IPS-15b (cell line): ENCODE measurements around the gene ACOT7.
A peak's percentile ranks its signal among the peaks of the same experiment; 100 is the strongest.

ENCODE experiments used
- H3K27me3 ChIP-seq: one replicate; pipeline ENCODE4 v1.6.1; 2013; ENCODE audit warnings: low read length; ENCODE audit not compliant: control insufficient read depth, insufficient read depth
- H3K36me3 ChIP-seq: one replicate; pipeline ENCODE4 v1.6.1; 2013; ENCODE audit warnings: low read length; ENCODE audit not compliant: control insufficient read depth, insufficient read depth
- H3K4me1 ChIP-seq: one replicate; pipeline ENCODE4 v1.6.1; 2013; ENCODE audit warnings: mild to moderate bottlenecking, low read length; ENCODE audit not compliant: control insufficient read depth, insufficient read depth
- H3K4me3 ChIP-seq: one replicate; pipeline ENCODE4 v1.5.1; 2013; ENCODE audit warnings: low read depth, low read length
- H3K9ac ChIP-seq: one replicate; pipeline ENCODE4 v1.6.1; 2013; ENCODE audit warnings: low read depth, mild to moderate bottlenecking, low read length
- H3K9me3 ChIP-seq: one replicate; pipeline ENCODE4 v1.6.1; 2013; ENCODE audit warnings: mild to moderate bottlenecking, low read length; ENCODE audit not compliant: control insufficient read depth, insufficient read depth

The ACOT7 gene

DNA sequence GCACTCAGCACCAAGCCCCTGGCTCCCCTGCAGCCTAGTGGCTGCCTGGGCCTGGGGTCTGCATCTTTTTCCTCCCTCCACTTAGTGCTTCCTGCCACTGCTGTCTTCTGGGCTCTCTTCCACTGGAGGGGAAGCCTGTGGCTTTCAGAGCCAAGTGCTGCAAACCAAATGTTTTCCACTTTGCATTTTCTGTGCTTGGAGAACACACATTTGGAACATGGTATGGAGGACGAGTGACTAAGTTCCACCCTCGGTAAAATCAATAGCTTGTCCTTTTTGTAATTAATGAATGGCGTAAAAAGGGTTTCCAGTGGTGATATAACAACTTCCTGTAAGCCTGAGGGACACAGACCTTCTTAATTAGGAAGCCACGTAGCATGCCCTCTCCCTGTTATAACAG, 122.6 kb downstream of the ACOT7 start:
- H3K9ac ChIP-seq: no peak overlapping the region
- H3K36me3 ChIP-seq: peaks cover 10% of the 10 kb centered on the region
- H3K9me3 ChIP-seq: no peaks in the 10 kb centered on the region
- H3K4me3 ChIP-seq: no peak overlapping the region
- H3K27me3 ChIP-seq: no peaks in the 10 kb centered on the region
- peaks cover 4% of the 10 kb centered on the region for H3K4me1 ChIP-seq

DNA sequence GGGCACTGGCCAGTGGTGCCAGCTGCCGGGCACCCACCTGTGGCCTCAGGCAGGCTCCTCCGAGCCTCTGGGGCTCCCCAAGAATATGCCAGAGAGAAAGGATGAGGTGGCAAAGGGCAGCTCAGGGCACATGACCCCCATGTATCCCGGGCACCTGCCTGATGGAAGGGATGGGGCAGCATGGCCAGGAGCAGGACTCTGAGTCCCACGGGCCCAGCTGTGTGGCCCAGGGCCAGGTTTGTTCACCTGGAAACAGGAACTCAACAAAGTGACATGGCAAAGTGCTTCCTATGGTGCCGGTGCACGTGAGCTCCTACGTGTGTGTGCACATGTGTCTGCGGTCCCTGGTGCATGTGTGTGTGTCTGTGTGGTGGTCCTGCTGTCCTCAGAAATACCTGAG, 123.2 kb downstream of the ACOT7 start:
- Histone ChIP-seq H3K4me1 (peaks cover 4% of the 10 kb centered on the region), H3K9me3 (no peaks in the 10 kb centered on the region), H3K4me3 (no peak overlapping the region), H3K36me3 (peaks cover 10% of the 10 kb centered on the region), H3K27me3 (no peaks in the 10 kb centered on the region), H3K9ac (peak overlapping the region; percentile 20)

DNA sequence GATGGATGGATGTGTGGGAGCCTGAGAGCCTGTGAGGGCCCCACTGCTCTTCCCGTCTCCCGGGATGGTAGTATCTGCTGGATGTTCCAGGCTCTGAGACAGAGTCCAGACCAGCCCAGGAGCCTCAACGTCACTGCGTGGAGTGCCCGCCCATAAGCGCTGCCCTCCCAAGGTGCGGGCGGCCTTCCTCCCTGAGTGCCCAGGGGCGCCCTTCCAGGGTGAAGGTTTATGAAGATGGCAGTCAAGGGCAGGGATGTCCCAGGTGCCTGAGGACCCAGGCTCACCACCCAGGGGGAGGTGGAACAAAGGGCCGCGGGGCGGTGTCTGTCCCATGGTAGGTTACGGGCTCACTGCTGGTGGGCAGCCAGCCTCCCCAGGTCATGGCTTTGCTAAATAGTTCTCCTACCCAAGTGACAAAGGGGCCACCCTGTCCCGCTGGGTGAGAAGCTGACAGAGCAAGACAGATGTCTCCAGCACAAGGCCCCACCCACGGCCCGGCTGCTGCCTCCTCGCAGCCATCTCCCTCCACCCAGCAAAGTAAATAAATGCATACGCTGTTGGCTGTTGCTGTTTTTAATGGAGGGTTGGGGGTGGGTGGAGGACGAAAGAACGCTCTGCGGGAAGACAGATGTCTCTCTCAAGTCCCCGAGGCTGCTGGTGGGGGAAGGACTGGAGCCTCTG, 123.7 kb downstream of the ACOT7 start:
- peak overlapping the region; percentile 20 for H3K9ac ChIP-seq
- no peaks in the 10 kb centered on the region for H3K27me3 ChIP-seq
- H3K36me3 ChIP-seq: peaks cover 10% of the 10 kb centered on the region
- peaks cover 4% of the 10 kb centered on the region for H3K4me1 ChIP-seq
- no peak overlapping the region for H3K4me3 ChIP-seq
- H3K9me3 ChIP-seq: no peaks in the 10 kb centered on the region

DNA sequence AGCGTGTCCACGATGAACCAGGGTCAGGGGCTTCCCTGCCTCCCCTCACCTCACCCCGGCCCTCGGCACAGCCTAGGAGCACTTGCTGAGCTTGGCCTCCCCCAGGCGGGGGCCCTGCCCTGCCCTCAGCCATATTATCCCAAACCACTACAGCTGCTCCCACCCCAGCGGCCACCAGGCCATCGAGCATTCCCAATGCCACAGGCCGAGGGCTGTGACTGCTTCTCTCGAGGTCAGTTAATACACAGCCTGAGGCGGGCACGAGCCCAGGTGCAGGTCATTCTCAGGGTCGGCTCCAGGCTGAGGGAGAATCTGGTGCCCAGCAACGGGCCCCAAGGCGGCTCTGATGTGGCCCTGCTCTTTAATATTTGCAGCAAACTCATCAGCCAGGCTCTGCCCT, 124.3 kb downstream of the ACOT7 start:
- Histone ChIP-seq H3K4me1 (peaks cover 4% of the 10 kb centered on the region), H3K9me3 (no peaks in the 10 kb centered on the region), H3K9ac (no peak overlapping the region), H3K27me3 (no peaks in the 10 kb centered on the region), H3K36me3 (peaks cover 5% of the 10 kb centered on the region), H3K4me3 (no peak overlapping the region)

DNA sequence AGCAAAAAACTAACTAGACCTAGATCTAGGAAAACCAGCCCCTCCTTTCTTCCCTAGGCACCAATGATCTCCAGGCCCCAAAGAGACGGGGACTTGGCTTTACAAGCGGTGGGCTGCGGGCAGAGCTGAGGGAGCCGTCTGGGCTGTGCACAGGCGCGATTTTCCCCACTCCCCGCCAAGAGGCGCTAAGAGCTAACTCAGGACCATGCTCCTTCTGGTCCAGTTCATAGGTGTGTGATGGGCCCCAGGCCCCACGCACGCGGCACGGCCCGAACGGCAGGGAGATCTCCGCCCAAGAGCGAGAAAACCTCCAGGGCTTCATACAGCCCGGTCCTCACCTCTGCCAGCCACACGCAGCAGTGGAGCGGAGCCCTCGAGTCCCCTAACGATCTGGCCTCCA, 125.2 kb downstream of the ACOT7 start:
- peaks cover 4% of the 10 kb centered on the region for H3K4me1 ChIP-seq
- H3K9me3 ChIP-seq: no peaks in the 10 kb centered on the region
- no peak overlapping the region for H3K9ac ChIP-seq
- no peak overlapping the region for H3K4me3 ChIP-seq
- no peaks in the 10 kb centered on the region for H3K27me3 ChIP-seq
- H3K36me3 ChIP-seq: peaks cover 4% of the 10 kb centered on the region

DNA sequence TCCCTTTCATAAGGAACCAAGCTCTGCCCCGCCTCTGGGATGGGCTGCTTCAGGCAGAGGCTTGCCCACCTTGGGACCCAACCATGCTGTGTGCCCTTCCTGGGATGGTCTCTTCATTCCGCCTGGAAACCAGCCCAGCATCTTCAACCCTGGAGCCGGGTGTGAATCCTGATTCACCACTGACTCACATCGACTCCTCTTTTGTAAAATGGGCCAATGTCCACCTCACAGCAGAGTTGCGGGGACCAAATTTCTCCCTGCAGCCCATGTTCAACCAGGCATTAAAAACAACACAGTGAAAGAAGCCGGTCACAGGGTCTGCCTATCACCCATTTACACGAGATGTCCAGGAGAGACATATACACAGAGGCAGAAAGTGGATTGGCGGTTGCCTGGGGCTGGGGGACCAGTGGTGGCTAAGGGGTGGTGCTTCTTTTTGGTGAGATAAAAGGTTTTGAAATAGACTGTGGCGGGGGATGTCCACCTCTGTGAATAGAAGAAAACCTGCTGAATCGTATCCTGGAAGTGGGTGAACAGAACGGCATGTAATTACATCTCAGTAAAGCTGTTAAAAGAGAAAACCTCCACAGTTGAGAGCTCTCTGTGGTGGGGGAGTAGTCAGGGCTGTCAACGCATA, 125.8 kb downstream of the ACOT7 start:
- no peak overlapping the region for H3K9ac ChIP-seq
- H3K27me3 ChIP-seq: no peaks in the 10 kb centered on the region
- no peak overlapping the region for H3K4me3 ChIP-seq
- H3K9me3 ChIP-seq: no peaks in the 10 kb centered on the region
- H3K4me1 ChIP-seq: no peaks in the 10 kb centered on the region
- H3K36me3 ChIP-seq: peaks cover 4% of the 10 kb centered on the region

DNA sequence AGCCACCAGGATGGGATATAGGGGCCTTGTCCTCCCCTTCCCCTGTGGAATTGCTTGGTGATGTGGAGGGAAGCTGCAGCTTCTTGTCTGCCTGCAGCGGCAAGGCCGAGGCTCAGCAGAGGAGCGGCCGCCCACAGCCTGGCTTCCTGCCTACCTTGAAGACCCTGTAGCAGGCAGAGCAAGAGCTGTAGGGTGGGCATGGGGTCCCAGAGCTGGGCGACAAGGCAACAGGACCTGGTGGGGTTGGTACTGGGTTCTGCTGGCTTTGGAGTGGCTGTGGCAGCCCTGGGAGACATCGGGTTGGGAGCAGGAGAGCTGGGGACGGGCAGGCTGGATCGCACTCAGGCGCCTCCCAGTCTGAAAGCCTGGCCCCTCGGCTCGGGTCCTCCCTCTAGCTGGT, 126.9 kb downstream of the ACOT7 start:
- Histone ChIP-seq H3K36me3 (peaks cover under 1% of the 10 kb centered on the region), H3K9me3 (no peaks in the 10 kb centered on the region), H3K9ac (no peak overlapping the region), H3K4me3 (no peak overlapping the region), H3K27me3 (peaks cover 2% of the 10 kb centered on the region), H3K4me1 (no peaks in the 10 kb centered on the region)

DNA sequence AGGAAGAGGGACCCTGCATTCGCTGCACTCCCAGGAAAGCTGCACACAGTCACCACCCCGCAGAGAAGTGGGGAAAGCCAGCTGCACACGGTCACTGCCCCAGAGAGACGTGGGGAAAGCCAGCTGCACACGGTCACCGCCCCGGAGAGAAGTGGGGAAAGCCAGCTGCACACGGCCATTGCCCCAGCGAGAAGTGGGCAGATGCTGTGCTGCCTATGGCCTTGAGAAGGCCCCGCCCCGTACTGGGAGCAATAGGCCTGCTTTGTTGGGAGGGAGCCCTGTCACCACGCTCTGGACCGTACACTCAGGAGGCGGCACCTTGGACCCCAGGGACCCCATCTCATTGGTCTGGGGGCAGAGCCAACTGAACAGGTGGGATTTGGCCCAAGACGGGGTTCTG, 128.4 kb downstream of the ACOT7 start:
- peaks cover 2% of the 10 kb centered on the region for H3K27me3 ChIP-seq
- no peaks in the 10 kb centered on the region for H3K9me3 ChIP-seq
- H3K4me3 ChIP-seq: no peak overlapping the region
- no peaks in the 10 kb centered on the region for H3K4me1 ChIP-seq
- H3K36me3 ChIP-seq: no peaks in the 10 kb centered on the region
- no peak overlapping the region for H3K9ac ChIP-seq

DNA sequence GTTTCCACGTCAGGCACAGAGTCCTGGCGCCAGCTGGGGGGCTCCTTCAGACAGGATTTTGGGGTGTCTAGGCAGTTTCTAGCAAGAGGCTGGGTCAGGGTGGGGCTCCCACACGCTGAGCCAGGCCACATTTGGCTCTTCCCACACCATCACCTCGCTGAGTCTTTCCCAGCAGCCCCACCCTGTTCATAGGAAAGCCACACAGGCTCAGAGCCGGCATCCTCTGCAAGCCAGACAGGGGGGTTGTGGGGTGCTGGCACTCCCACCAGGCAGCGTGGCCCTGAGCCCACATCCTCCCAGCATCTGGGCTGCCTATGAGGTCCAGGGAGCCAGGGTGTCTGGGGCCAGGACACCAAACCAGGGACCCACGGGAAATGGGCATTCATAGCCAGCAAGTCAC, 129.9 kb downstream of the ACOT7 start:
- H3K4me1 ChIP-seq: peaks cover 2% of the 10 kb centered on the region
- no peak overlapping the region for H3K9ac ChIP-seq
- H3K27me3 ChIP-seq: peaks cover 13% of the 10 kb centered on the region
- H3K9me3 ChIP-seq: no peaks in the 10 kb centered on the region
- H3K4me3 ChIP-seq: no peak overlapping the region
- no peaks in the 10 kb centered on the region for H3K36me3 ChIP-seq

DNA sequence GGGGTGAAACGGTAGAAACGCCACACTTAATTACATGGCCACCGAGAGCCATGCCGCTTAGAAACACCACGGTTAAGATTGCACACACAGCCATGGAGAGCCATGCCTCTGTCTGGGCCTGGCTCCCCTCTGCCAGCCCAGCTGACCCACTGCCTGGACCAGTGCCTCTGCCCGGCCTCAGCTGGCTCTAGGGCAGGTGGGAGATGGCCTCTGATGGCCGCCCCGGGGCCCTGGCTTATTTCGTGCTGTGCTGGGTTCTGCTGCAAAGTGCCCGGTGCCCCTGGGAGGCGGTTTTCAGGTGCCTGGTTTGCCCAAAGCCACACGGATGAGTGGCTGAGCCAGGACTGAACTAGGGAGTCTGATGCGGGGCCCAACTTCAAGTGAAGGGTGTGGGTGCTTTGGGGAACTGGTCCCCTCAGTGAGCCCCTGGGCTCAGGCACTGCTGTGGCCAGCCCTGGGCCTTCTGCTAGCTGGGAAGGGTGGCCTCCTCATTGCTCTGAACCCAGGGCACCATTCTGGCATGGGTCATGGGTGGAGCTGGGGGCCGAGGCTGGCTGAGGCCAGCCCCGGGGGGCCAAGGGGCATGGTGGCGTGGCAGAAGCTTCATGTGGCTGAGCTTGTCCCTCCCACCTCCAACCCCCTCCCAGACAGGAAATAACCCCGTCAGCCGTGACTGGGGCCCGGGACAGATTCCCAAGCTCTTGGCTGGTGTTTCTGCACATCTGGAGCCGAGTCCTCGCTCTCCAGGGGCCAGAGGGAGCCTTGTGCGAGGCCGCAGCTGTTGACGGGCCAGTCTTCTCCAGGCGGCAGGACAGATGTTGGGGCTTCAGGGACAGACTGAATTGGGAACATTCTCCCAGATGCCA, 130.8 kb downstream of the ACOT7 start:
- peaks cover 2% of the 10 kb centered on the region for H3K4me1 ChIP-seq

DNA sequence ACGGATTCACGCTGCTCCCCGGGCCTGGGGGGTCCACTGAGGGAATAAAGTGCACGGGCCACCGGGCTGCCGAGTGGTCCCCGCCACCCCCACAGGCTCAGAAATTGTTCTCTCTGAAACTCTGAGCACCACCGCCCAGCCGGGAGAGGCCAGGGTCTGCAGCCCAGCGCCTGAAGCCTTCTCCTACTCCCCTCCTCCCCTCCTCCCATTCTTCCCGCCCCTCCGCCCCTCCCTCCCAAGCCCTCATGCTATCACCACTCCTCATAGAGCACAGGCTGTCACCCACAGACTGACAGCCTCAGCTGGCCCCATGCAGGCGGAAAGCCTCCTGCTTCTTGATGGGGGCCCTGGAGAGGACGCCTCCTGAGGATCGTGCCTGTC, 132.0 kb downstream of the ACOT7 start:
- no peaks in the 10 kb centered on the region for H3K36me3 ChIP-seq
- H3K27me3 ChIP-seq: peaks cover 13% of the 10 kb centered on the region
- H3K4me3 ChIP-seq: peak overlapping the region; percentile 32
- no peaks in the 10 kb centered on the region for H3K9me3 ChIP-seq
- peaks cover 2% of the 10 kb centered on the region for H3K4me1 ChIP-seq
- H3K9ac ChIP-seq: no peak overlapping the region

More for the DNA sequence above, 130.8 kb downstream of the ACOT7 start:
- no peaks in the 10 kb centered on the region for H3K9me3 ChIP-seq
- H3K9ac ChIP-seq: no peak overlapping the region
- H3K4me3 ChIP-seq: no peak overlapping the region
- no peaks in the 10 kb centered on the region for H3K36me3 ChIP-seq
- H3K27me3 ChIP-seq: peaks cover 13% of the 10 kb centered on the region
